ENCODE measurements around the gene TMEM255B. TPM values are rescaled to one million over a fixed set of nuclear protein-coding genes. Genes with fewer than 3 reads are reported as not detected.

The TMEM255B gene
- total RNA-seq, 1 donor from 2014 or later = 1.7 TPM

DNA sequence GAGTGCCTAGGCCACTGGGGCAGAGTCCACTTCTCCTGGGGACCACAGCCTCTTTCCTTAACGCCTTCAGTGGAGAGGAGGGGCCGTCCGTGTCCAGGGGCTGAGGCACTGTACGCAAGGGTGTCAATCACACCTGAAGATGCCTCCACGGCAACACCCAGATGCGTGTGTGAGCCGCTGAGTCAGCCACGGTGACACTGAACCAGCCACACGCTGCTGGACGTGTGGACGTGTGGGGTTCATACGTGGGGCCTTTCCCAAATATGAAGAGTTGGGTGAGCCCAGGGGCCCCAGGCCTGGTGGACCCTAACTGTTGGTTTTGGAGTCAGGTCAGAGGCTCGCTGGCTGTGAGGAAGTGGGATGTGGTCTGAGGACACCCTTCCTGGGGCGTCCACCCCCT is 51.6 kb downstream of the TMEM255B start:
- Mint-ChIP-seq H3K4me3 (no peak overlapping the region), H3K27ac (no peak overlapping the region), H3K27me3 (ENCODE audit: low read depth) (no peaks in the 10 kb centered on the region), H3K9me3 (peaks cover 12% of the 10 kb centered on the region), H3K36me3 (peaks cover 3% of the 10 kb centered on the region), H3K4me1 (peaks cover 14% of the 10 kb centered on the region)
- no peak for DNase-seq (ENCODE audit: low spot score in 2 of 2, unreplicated experiment in 2 of 2)
- no peak for TF ChIP-seq CTCF (IDR thresholded peaks at IDR 0.05; ENCODE audit: unreplicated experiment)

- peaks cover 3% of the 10 kb centered on the region for H3K36me3 Mint-ChIP-seq
- H3K27me3 Mint-ChIP-seq (ENCODE audit: low read depth) = no peaks in the 10 kb centered on the region
- peaks cover 12% of the 10 kb centered on the region for H3K9me3 Mint-ChIP-seq
- H3K4me1 Mint-ChIP-seq = peaks cover 14% of the 10 kb centered on the region
- DNase-seq (ENCODE audit: low spot score in 2 of 2, unreplicated experiment in 2 of 2) = no peak
- no peak overlapping the region for H3K27ac Mint-ChIP-seq
- no peak for TF ChIP-seq CTCF (IDR thresholded peaks at IDR 0.05; ENCODE audit: unreplicated experiment)
- H3K4me3 Mint-ChIP-seq = no peak overlapping the region
These were observed 52.3 kb downstream of the TMEM255B start for GRCh38 chr13:113811081-113811928.

DNA sequence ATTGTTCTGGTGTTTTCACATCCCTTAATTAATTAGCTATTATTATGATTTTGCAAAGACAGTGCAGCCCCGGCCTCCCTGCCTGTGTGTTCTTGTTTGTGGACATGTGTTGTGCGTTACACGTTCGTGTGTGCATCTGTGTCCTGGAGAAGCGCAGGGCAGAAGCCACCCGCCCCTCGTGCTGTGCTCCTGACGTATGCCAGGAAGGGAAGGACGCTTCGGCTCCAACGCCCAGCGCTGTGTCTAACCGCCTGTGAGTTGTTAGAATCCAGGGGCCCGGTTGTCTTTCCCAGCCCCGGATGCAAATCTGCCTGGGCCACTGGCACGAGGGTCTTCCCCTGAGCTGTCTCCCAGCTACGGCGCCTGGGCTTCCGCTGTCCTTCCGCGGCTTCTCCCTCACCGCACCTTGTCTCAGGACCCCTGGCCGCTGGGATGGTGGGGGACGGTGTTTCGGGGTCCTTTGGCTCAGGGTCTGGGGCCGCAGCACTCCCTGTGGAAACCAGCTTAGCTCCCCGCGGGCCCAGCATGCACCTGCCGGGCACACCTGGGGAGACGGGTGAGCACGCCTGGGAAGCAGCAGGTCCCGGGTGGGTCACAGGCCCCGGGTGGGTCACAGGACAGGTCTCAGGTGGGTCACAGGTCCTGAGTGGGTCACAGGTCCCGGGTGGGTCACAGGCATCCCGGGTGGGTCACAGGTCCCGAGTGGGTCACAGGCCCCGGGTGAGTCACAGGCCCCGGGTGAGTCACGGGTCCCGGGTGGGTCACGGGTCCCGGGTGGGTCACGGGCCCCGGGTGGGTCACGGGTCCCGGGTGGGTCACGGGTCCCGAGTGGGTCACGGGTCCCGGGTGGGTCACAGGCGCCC is 53.4 kb downstream of the TMEM255B start:
- TF ChIP-seq CTCF (IDR thresholded peaks at IDR 0.05; ENCODE audit: unreplicated experiment) = no peak
- H3K9me3 Mint-ChIP-seq = peaks cover 12% of the 10 kb centered on the region
- no peak overlapping the region for H3K4me3 Mint-ChIP-seq
- H3K4me1 Mint-ChIP-seq = peaks cover 19% of the 10 kb centered on the region
- H3K36me3 Mint-ChIP-seq = peaks cover 3% of the 10 kb centered on the region
- H3K27ac Mint-ChIP-seq = no peak overlapping the region
- H3K27me3 Mint-ChIP-seq (ENCODE audit: low read depth) = no peaks in the 10 kb centered on the region
- DNase-seq (ENCODE audit: low spot score in 2 of 2, unreplicated experiment in 2 of 2) = no peak

- DNase-seq (ENCODE audit: low spot score in 2 of 2, unreplicated experiment in 2 of 2) = no peak
These were observed 54.2 kb downstream of the TMEM255B start for GRCh38 chr13:113813070-113813748.

More at GRCh38 chr13:113813070-113813748, 54.2 kb downstream of the TMEM255B start:
- Mint-ChIP-seq H3K9me3 (peaks cover 8% of the 10 kb centered on the region), H3K27me3 (ENCODE audit: low read depth) (no peaks in the 10 kb centered on the region), H3K36me3 (no peaks in the 10 kb centered on the region), H3K4me3 (no peak overlapping the region), H3K27ac (peak overlapping the region; percentile 80), H3K4me1 (peaks cover 23% of the 10 kb centered on the region)
- no peak for TF ChIP-seq CTCF (IDR thresholded peaks at IDR 0.05; ENCODE audit: unreplicated experiment)

Data from mesothelial cell of epicardium (in vitro differentiated cells).